Transverse colon (tissue), 3 donors: ENCODE results near the gene PIGS.

Experiments used
- CTCF ChIP-seq, 5 experiments: fragments of 200-600 bp in 3 of 5; fragments of 450-650 bp in 2 of 5; sonication (generic) in 3 of 5; IDR thresholded peaks; 1 replicate in 2 of 5; 2 replicates in 3 of 5; pipeline ENCODE4 v1.5.1; 2016 to 2017; ENCODE audit warnings: antibody characterized with exemption in 5 of 5, inconsistent platforms in 3 of 5, mild to moderate bottlenecking in 2 of 5, moderate library complexity in 1 of 5
- POLR2A ChIP-seq: fragments of 450-650 bp; IDR thresholded peaks from one replicate; pipeline ENCODE4 v1.6.1; 2016; ENCODE audit warnings: antibody characterized with exemption, mild to moderate bottlenecking, moderate library complexity

GRCh38 chr17:28521311-28522085 lies 49.8 kb downstream of the PIGS start:
- TF ChIP-seq CTCF (IDR thresholded peaks at IDR 0.05): no peak
- no peak for TF ChIP-seq POLR2A
